Type B pancreatic cell (in vitro differentiated cells): ENCODE measurements around the gene USP13. TPM values are rescaled to one million over a fixed set of nuclear protein-coding genes. Genes with fewer than 3 reads are reported as not detected.

ENCODE experiments used
- DNase-seq: peaks from one replicate; pipeline ENCODE4 v3.0.0; 2021; ENCODE audit warnings: mixed read lengths; ENCODE audit not compliant: unreplicated experiment; ENCODE audit errors: extremely low spot score
- H3K27ac Mint-ChIP-seq: 2 replicates; pipeline ENCODE4 v1.8.0; 2021; ENCODE audit warnings: mild to moderate bottlenecking, mixed read lengths
- H3K27me3 Mint-ChIP-seq: 2 replicates; pipeline ENCODE4 v1.8.0; 2021; ENCODE audit warnings: mixed read lengths
- H3K36me3 Mint-ChIP-seq: 2 replicates; pipeline ENCODE4 v1.8.0; 2021; ENCODE audit warnings: mixed read lengths
- H3K4me1 Mint-ChIP-seq: one replicate; pipeline ENCODE4 v1.8.0; 2021; ENCODE audit warnings: mixed read lengths; ENCODE audit not compliant: unreplicated experiment
- H3K4me3 Mint-ChIP-seq: 2 replicates; pipeline ENCODE4 v1.8.0; 2021; ENCODE audit warnings: mild to moderate bottlenecking, mixed read lengths
- H3K9me3 Mint-ChIP-seq: 2 replicates; pipeline ENCODE4 v1.8.0; 2021; ENCODE audit warnings: mixed read lengths
- CTCF ChIP-seq: fragments of 200-600 bp; sonication (generic); conservative IDR thresholded peaks from 2 replicates; pipeline ENCODE4 v1.5.0; 2021; ENCODE audit warnings: antibody characterized with exemption, mild to moderate bottlenecking
- total RNA-seq: library from RNA; stranded (reverse); gene quantifications from 2 replicates; pipeline ENCODE4 v1.2.1, GENCODE V29; 2021; ENCODE audit warnings: low replicate concordance

Gene USP13
- total RNA-seq, 1 donor from 2014 or later, result 18.3 TPM

GRCh38 chr3:179713643-179714090, 60.8 kb downstream of the USP13 start:
- no peaks in the 10 kb centered on the region for H3K4me1 Mint-ChIP-seq
- H3K27ac Mint-ChIP-seq, result no peak overlapping the region

GRCh38 chr3:179715582-179715981, 62.7 kb downstream of the USP13 start:
- H3K27ac Mint-ChIP-seq, result no peak overlapping the region
- no peak overlapping the region for H3K4me3 Mint-ChIP-seq
- TF ChIP-seq CTCF, result no peak

More at GRCh38 chr3:179713643-179714090, 60.8 kb downstream of the USP13 start:
- H3K9me3 Mint-ChIP-seq, result no peaks in the 10 kb centered on the region
- no peaks in the 10 kb centered on the region for H3K27me3 Mint-ChIP-seq
- H3K4me3 Mint-ChIP-seq, result no peak overlapping the region
- TF ChIP-seq CTCF, result no peak
- DNase-seq, result no peak
- H3K36me3 Mint-ChIP-seq, result peaks cover 15% of the 10 kb centered on the region

GRCh38 chr3:179716226-179716625, 63.4 kb downstream of the USP13 start:
- no peak for DNase-seq
- Mint-ChIP-seq H3K36me3 (peaks cover 10% of the 10 kb centered on the region), H3K27me3 (no peaks in the 10 kb centered on the region), H3K27ac (no peak overlapping the region), H3K9me3 (no peaks in the 10 kb centered on the region), H3K4me3 (no peak overlapping the region), H3K4me1 (no peaks in the 10 kb centered on the region)
- TF ChIP-seq CTCF, result no peak

More at GRCh38 chr3:179715582-179715981, 62.7 kb downstream of the USP13 start:
- no peaks in the 10 kb centered on the region for H3K27me3 Mint-ChIP-seq
- peaks cover 12% of the 10 kb centered on the region for H3K36me3 Mint-ChIP-seq
- no peaks in the 10 kb centered on the region for H3K4me1 Mint-ChIP-seq
- no peak for DNase-seq
- H3K9me3 Mint-ChIP-seq, result no peaks in the 10 kb centered on the region

GRCh38 chr3:179716811-179717210, 64.0 kb downstream of the USP13 start:
- DNase-seq, result no peak
- no peaks in the 10 kb centered on the region for H3K27me3 Mint-ChIP-seq
- no peak overlapping the region for H3K27ac Mint-ChIP-seq
- no peaks in the 10 kb centered on the region for H3K4me1 Mint-ChIP-seq
- no peaks in the 10 kb centered on the region for H3K9me3 Mint-ChIP-seq
- no peak for TF ChIP-seq CTCF
- H3K36me3 Mint-ChIP-seq, result peaks cover 10% of the 10 kb centered on the region
- H3K4me3 Mint-ChIP-seq, result no peak overlapping the region

- no peak for TF ChIP-seq CTCF
- Mint-ChIP-seq H3K27ac (no peak overlapping the region), H3K4me3 (no peak overlapping the region), H3K36me3 (peaks cover 10% of the 10 kb centered on the region), H3K9me3 (no peaks in the 10 kb centered on the region), H3K27me3 (no peaks in the 10 kb centered on the region), H3K4me1 (no peaks in the 10 kb centered on the region)
- no peak for DNase-seq
Measured at GRCh38 chr3:179717219-179717618, 64.4 kb downstream of the USP13 start.
